IMR-90 (cell line): ENCODE measurements around the gene LRRC10B. TPM values are rescaled to one million over a fixed set of nuclear protein-coding genes. Genes with fewer than 3 reads are reported as not detected.

Experiments used
- ATAC-seq: fragments of 200-7000 bp; cut with Tn5 transposase; 2 replicates; pipeline ENCODE4 v1.9.1; 2020; ENCODE audit warnings: low read depth, mild to moderate bottlenecking, moderate library complexity
- BruUV-seq: library from RNA; stranded (reverse); fragments of 400-500 nt; replicated peaks from 2 replicates; lab custom pipeline; 2021; lab: Mats Ljungman, UMichigan
- CTCF ChIA-PET: fragments of 300-600 bp; formaldehyde crosslinking; extraction: SDS; loops from one replicate; lab custom pipeline; 2021; ENCODE audit warnings: antibody characterized with exemption; lab: Yijun Ruan, JAX
- POLR2A ChIA-PET: fragments of 300-600 bp; sonication (Branson Sonifier 250); formaldehyde crosslinking; loops from one replicate; lab custom pipeline; 2022; ENCODE audit warnings: antibody characterized with exemption; ENCODE audit not compliant: unreplicated experiment; lab: Charles Lee
- DNase-seq: peaks from one replicate; pipeline ENCODE4 v3.0.0; 2013
- H2AFZ ChIP-seq: replicated peaks from 2 replicates; pipeline ENCODE3; 2013; ENCODE audit warnings: low read length, mild to moderate bottlenecking; ENCODE audit not compliant: poor library complexity
- H2AK5ac ChIP-seq: 2 replicates; pipeline ENCODE4 v1.6.1; 2013; ENCODE audit warnings: low read depth, low read length, inconsistent platforms
- H2AK9ac ChIP-seq: replicated peaks from 2 replicates; pipeline ENCODE3; 2013; ENCODE audit warnings: mild to moderate bottlenecking, low read depth, low read length, moderate library complexity; ENCODE audit not compliant: poor library complexity
- H2BK120ac ChIP-seq: 2 replicates; pipeline ENCODE4 v1.6.1; 2013; ENCODE audit warnings: low read depth, low read length, inconsistent platforms
- H2BK15ac ChIP-seq: 3 replicates; pipeline ENCODE4 v1.6.1; 2013; ENCODE audit warnings: low read depth, low read length, inconsistent platforms
- H2BK20ac ChIP-seq: 2 replicates; pipeline ENCODE4 v1.6.1; 2013; ENCODE audit warnings: low read depth, mild to moderate bottlenecking, inconsistent platforms, low read length, moderate library complexity
- H2BK5ac ChIP-seq: 2 replicates; pipeline ENCODE4 v1.6.1; 2013; ENCODE audit warnings: mild to moderate bottlenecking, low read depth, low read length, inconsistent platforms; ENCODE audit not compliant: poor library complexity, severe bottlenecking
- H3K14ac ChIP-seq: replicated peaks from 2 replicates; pipeline ENCODE4 v1.6.1; 2013; ENCODE audit warnings: low read depth, low read length, inconsistent platforms
- H3K18ac ChIP-seq: 2 replicates; pipeline ENCODE4 v1.6.1; 2013; ENCODE audit warnings: low read depth, low read length, control low read depth
- H3K23ac ChIP-seq: 2 replicates; pipeline ENCODE4 v1.6.1; 2013; ENCODE audit warnings: low read depth, low read length, inconsistent platforms
- H3K27ac ChIP-seq: 2 replicates; pipeline ENCODE4 v1.5.1; 2013; ENCODE audit warnings: mild to moderate bottlenecking, control low read depth, low read length; ENCODE audit not compliant: insufficient read depth
- H3K27me3 ChIP-seq: 2 replicates; pipeline ENCODE4 v1.6.1; 2013; ENCODE audit warnings: low read length; ENCODE audit not compliant: control insufficient read depth, insufficient read depth
- H3K36me3 ChIP-seq: 2 replicates; pipeline ENCODE4 v1.6.1; 2013; ENCODE audit warnings: low read length, mixed read lengths; ENCODE audit not compliant: control insufficient read depth, insufficient read depth
- H3K4ac ChIP-seq: 2 replicates; pipeline ENCODE4 v1.6.1; 2013; ENCODE audit warnings: low read depth, low read length, inconsistent platforms
- H3K4me1 ChIP-seq: 2 replicates; pipeline ENCODE4 v1.6.1; 2013; ENCODE audit warnings: low read length, mixed read lengths; ENCODE audit not compliant: control insufficient read depth, insufficient read depth
- H3K4me2 ChIP-seq: 2 replicates; pipeline ENCODE4 v1.6.1; 2013; ENCODE audit warnings: low read depth, mild to moderate bottlenecking, control low read depth, low read length, moderate library complexity
- H3K4me3 ChIP-seq: 2 replicates; pipeline ENCODE4 v1.5.1; 2013; ENCODE audit warnings: low read depth, mild to moderate bottlenecking, control low read depth, low read length, moderate library complexity; ENCODE audit not compliant: insufficient read depth
- H3K56ac ChIP-seq: 2 replicates; pipeline ENCODE4 v1.6.1; 2013; ENCODE audit warnings: low read length, inconsistent platforms; ENCODE audit not compliant: insufficient read depth; ENCODE audit errors: extremely low read depth
- H3K79me1 ChIP-seq, 2 experiments: 2 replicates each; pipeline ENCODE4 v1.6.1; 2013; ENCODE audit warnings: low read length in 2 of 2, inconsistent platforms in 1 of 2, low read depth in 1 of 2
- H3K9ac ChIP-seq: 2 replicates; pipeline ENCODE4 v1.6.1; 2013; ENCODE audit warnings: low read depth, low read length, control low read depth
- H3K9me1 ChIP-seq: 2 replicates; pipeline ENCODE4 v1.6.1; 2013; ENCODE audit warnings: low read length, inconsistent platforms; ENCODE audit not compliant: insufficient read depth
- H3K9me3 ChIP-seq: 2 replicates; pipeline ENCODE4 v1.6.1; 2013; ENCODE audit warnings: low read length; ENCODE audit not compliant: control insufficient read depth, insufficient read depth
- H4K20me1 ChIP-seq: 2 replicates; pipeline ENCODE4 v1.6.1; 2013; ENCODE audit warnings: low read length, inconsistent platforms; ENCODE audit not compliant: insufficient read depth
- H4K5ac ChIP-seq: 2 replicates; pipeline ENCODE4 v1.6.1; 2013; ENCODE audit warnings: mild to moderate bottlenecking, low read depth, low read length, control low read depth
- H4K8ac ChIP-seq, 2 experiments: 2 replicates each; pipeline ENCODE4 v1.6.1; 2013; ENCODE audit warnings: low read depth in 2 of 2, low read length in 2 of 2, control low read depth in 1 of 2, inconsistent platforms in 1 of 2
- H4K91ac ChIP-seq: 2 replicates; pipeline ENCODE4 v1.6.1; 2013; ENCODE audit warnings: low read depth, low read length, inconsistent platforms; ENCODE audit not compliant: insufficient read depth
- CEBPB ChIP-seq: IDR thresholded peaks from 2 replicates; pipeline ENCODE4 v1.6.1; 2012; ENCODE audit warnings: low read depth, low read length, improper control_type of control experiment
- CHD1 ChIP-seq: IDR thresholded peaks from 2 replicates; pipeline ENCODE4 v1.6.1; 2012; ENCODE audit warnings: low read depth, low read length, improper control_type of control experiment
- ELK1 ChIP-seq: fragments of 150-350 bp; IDR thresholded peaks from 2 replicates; pipeline ENCODE4 v1.6.1; 2016; ENCODE audit warnings: low read depth, mild to moderate bottlenecking, low read length, moderate library complexity, borderline replicate concordance
- FOS ChIP-seq: fragments of 150-350 bp; IDR thresholded peaks from 2 replicates; pipeline ENCODE4 v1.6.1; 2016; ENCODE audit warnings: low read depth, low read length
- MAFK ChIP-seq: IDR thresholded peaks from 2 replicates; pipeline ENCODE4 v1.6.1; 2012; ENCODE audit warnings: low read depth, low read length, improper control_type of control experiment
- MXI1 ChIP-seq: IDR thresholded peaks from 2 replicates; pipeline ENCODE4 v1.6.1; 2012; ENCODE audit warnings: low read depth, mild to moderate bottlenecking, low read length, moderate library complexity, borderline replicate concordance
- NFE2L2 ChIP-seq: fragments of 150-350 bp; IDR thresholded peaks from 2 replicates; pipeline ENCODE4 v1.6.1; 2016; ENCODE audit warnings: low read depth, mild to moderate bottlenecking, low read length
- POLR2A ChIP-seq: IDR thresholded peaks from 2 replicates; pipeline ENCODE4 v1.6.1; 2012; ENCODE audit warnings: mild to moderate bottlenecking, low read depth, low read length
- RAD21 ChIP-seq: IDR thresholded peaks from 2 replicates; pipeline ENCODE4 v1.6.1; 2012; ENCODE audit warnings: low read length, improper control_type of control experiment
- RCOR1 ChIP-seq: IDR thresholded peaks from 2 replicates; pipeline ENCODE4 v1.6.1; 2012; ENCODE audit warnings: mild to moderate bottlenecking, low read length, improper control_type of control experiment; ENCODE audit not compliant: insufficient replicate concordance
- SMC3 ChIP-seq: fragments of 150-350 bp; IDR thresholded peaks from 2 replicates; pipeline ENCODE4 v1.6.1; 2016; ENCODE audit warnings: low read depth, mild to moderate bottlenecking, antibody characterized with exemption, low read length, moderate library complexity
- USF2 ChIP-seq: fragments of 150-350 bp; IDR thresholded peaks from 2 replicates; pipeline ENCODE4 v1.6.1; 2017; ENCODE audit warnings: mild to moderate bottlenecking, antibody characterized with exemption, low read length, low read depth
- whole genome bisulfite sequencing, 2 experiments: methylation state at CpG; one replicate each; pipeline versions ENCODE4 v1.1.5 to v1.1.7; 2013; ENCODE audit warnings: missing lambda C conversion rate in 2 of 2; ENCODE audit not compliant: insufficient read length in 1 of 2; ENCODE audit errors: extremely low coverage in 2 of 2; 5-methylcytosine and 5-hydroxymethylcytosine counted together
- dilution Hi-C: fragments of 300-500 bp; cut with HindIII; formaldehyde crosslinking; loops from one replicate; pipeline ENCODE4 v1.14.3; 2018; ENCODE audit warnings: low sequenced_read_pairs; ENCODE audit not compliant: unreplicated experiment
- in situ Hi-C: fragments of 300-500 bp; cut with MboI; formaldehyde crosslinking; loops from 3 replicates; pipeline ENCODE4 v1.14.3; 2019; ENCODE audit warnings: low sequenced_read_pairs, inconsistent platforms, mixed read lengths
- intact Hi-C: fragments of 100-400 bp; cut with micrococcal nuclease; formaldehyde crosslinking; loops from 2 replicates; pipeline ENCODE4 v1.10.0; 2022
- polyA plus RNA-seq, 3 experiments: library from polyadenylated mRNA; depleted of rRNA; stranded (reverse); fragments of >200 nt; gene quantifications; 2 replicates each; pipeline ENCODE4 v1.2.3, GENCODE V29; 2012; ENCODE audit warnings: low replicate concordance in 1 of 3
- total RNA-seq: library from RNA; depleted of rRNA; stranded (reverse); fragments of >200 nt; gene quantifications from 2 replicates; pipeline ENCODE4 v1.2.3, GENCODE V29; 2012
- TF ChIP-seq, protein P1 (sequence below): conservative IDR thresholded peaks from 2 replicates; pipeline ENCODE4 v1.5.1; 2012; ENCODE audit warnings: mild to moderate bottlenecking, low read depth, low read length, improper control_type of control experiment

The LRRC10B gene
- total and polyA plus RNA-seq, 2 of the 4 experiments (the other 2 are of a cell fraction): not detected

GRCh38 chr11:61505106-61505505 is 3.4 kb upstream of the LRRC10B start:
- Histone ChIP-seq H2AFZ (no peak overlapping the region), H3K9me3 (no peaks in the 10 kb centered on the region; the same call in 1 of the 2 replicates), H3K4ac (no peak overlapping the region), H2BK5ac (no peak overlapping the region), H3K56ac (no peak overlapping the region), H2BK120ac (no peak overlapping the region), H3K9me1 (no peaks in the 10 kb centered on the region), H3K14ac (no peak overlapping the region), H4K5ac (no peak overlapping the region), H2AK5ac (no peak overlapping the region), H3K27ac (no peak overlapping the region), H2AK9ac (no peak overlapping the region), H3K79me1 (no peaks in the 10 kb centered on the region), H3K36me3 (no peaks in the 10 kb centered on the region), H2BK20ac (no peak overlapping the region), H4K8ac (no peak overlapping the region), H3K23ac (no peak overlapping the region), H4K91ac (no peak overlapping the region), H3K4me3 (no peak overlapping the region), H3K9ac (no peak overlapping the region), H3K4me2 (no peak overlapping the region), H3K27me3 (peaks cover 66% of the 10 kb centered on the region), H3K4me1 (no peaks in the 10 kb centered on the region), H3K18ac (no peak overlapping the region), H2BK15ac (no peak overlapping the region), H4K20me1 (no peaks in the 10 kb centered on the region)
- TF ChIP-seq POLR2A: no peak
- no peak for TF ChIP-seq CEBPB
- TF ChIP-seq RAD21: no peak
- TF ChIP-seq RCOR1: no peak
- TF ChIP-seq MAFK: no peak
- no peak for TF ChIP-seq FOS
- no peak for TF ChIP-seq ELK1
- no peak for TF ChIP-seq USF2
- TF ChIP-seq SMC3: no peak
- TF ChIP-seq NFE2L2: no peak
- no peak for TF ChIP-seq CHD1
- no peak for TF ChIP-seq MXI1
- TF ChIP-seq, protein P1, sequence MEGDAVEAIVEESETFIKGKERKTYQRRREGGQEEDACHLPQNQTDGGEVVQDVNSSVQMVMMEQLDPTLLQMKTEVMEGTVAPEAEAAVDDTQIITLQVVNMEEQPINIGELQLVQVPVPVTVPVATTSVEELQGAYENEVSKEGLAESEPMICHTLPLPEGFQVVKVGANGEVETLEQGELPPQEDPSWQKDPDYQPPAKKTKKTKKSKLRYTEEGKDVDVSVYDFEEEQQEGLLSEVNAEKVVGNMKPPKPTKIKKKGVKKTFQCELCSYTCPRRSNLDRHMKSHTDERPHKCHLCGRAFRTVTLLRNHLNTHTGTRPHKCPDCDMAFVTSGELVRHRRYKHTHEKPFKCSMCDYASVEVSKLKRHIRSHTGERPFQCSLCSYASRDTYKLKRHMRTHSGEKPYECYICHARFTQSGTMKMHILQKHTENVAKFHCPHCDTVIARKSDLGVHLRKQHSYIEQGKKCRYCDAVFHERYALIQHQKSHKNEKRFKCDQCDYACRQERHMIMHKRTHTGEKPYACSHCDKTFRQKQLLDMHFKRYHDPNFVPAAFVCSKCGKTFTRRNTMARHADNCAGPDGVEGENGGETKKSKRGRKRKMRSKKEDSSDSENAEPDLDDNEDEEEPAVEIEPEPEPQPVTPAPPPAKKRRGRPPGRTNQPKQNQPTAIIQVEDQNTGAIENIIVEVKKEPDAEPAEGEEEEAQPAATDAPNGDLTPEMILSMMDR: no peak
- WGBS, 2 experiments: no CpG with 5 or more reads among the region's 5 CpGs
- dilution Hi-C loops (no loop called here), in situ Hi-C loops (no loop called here), intact Hi-C loops (no loop called here)
- DNase-seq (no peak), ATAC-seq (no peak)
- CTCF ChIA-PET: no interaction called here
- POLR2A ChIA-PET: no interaction called here
- BruUV-seq: no TSS peak
